Astrocyte (in vitro differentiated cells and primary cell): ENCODE results near the gene RPL13.

Experiments
- EZH2 ChIP-seq: IDR thresholded peaks from 2 replicates; pipeline ENCODE4 v1.6.1; 2012; ENCODE audit warnings: mild to moderate bottlenecking, low read length, inconsistent platforms; ENCODE audit not compliant: insufficient read depth
- TF ChIP-seq, protein P1 (sequence below): IDR thresholded peaks from 2 replicates; pipeline ENCODE4 v1.5.1; 2011; ENCODE audit warnings: low read depth, mild to moderate bottlenecking, inconsistent platforms, low read length, moderate library complexity; ENCODE audit not compliant: insufficient read depth

DNA sequence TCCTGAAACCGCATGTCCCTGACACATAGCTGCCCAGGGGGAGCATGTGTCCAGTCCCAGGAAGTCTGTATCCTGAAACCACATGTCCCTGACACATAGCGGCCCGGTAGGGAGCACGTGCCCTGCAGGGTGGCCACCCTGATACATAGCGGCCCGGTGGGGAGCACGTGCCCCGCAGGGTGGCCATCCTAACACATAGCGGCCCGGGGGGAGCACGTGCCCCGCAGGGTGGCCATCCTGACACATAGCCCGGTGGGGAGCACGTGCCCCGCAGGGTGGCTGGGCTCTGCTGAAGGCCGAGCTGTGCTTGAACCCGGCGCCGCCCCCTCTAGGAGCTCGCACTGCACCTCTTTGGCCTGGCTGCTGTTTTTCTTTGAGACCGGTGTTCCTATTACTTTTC is 18.7 kb upstream of the RPL13 start:
- TF ChIP-seq, protein P1, sequence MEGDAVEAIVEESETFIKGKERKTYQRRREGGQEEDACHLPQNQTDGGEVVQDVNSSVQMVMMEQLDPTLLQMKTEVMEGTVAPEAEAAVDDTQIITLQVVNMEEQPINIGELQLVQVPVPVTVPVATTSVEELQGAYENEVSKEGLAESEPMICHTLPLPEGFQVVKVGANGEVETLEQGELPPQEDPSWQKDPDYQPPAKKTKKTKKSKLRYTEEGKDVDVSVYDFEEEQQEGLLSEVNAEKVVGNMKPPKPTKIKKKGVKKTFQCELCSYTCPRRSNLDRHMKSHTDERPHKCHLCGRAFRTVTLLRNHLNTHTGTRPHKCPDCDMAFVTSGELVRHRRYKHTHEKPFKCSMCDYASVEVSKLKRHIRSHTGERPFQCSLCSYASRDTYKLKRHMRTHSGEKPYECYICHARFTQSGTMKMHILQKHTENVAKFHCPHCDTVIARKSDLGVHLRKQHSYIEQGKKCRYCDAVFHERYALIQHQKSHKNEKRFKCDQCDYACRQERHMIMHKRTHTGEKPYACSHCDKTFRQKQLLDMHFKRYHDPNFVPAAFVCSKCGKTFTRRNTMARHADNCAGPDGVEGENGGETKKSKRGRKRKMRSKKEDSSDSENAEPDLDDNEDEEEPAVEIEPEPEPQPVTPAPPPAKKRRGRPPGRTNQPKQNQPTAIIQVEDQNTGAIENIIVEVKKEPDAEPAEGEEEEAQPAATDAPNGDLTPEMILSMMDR: no peak
- TF ChIP-seq EZH2: no peak
